WERI-Rb-1 (cell line): ENCODE data around the gene ATXN1.

Experiments
- DNase-seq: peaks from one replicate; pipeline ENCODE4 v3.0.0-alpha.2; 2020
- H3K27ac ChIP-seq: fragments of 250-450 bp; sonication (Bioruptor Pico); 2 replicates; pipeline ENCODE4 v1.5.1; 2020; ENCODE audit warnings: mild to moderate bottlenecking, moderate library complexity
- H3K27me3 ChIP-seq: fragments of 250-450 bp; sonication (Bioruptor Pico); 2 replicates; pipeline ENCODE4 v1.5.1; 2021; ENCODE audit warnings: mild to moderate bottlenecking, low read depth, moderate library complexity; ENCODE audit not compliant: insufficient read depth, severe bottlenecking
- H3K36me3 ChIP-seq: fragments of 250-450 bp; sonication (Bioruptor Pico); 2 replicates; pipeline ENCODE4 v1.5.1; 2020; ENCODE audit warnings: mild to moderate bottlenecking, moderate library complexity
- H3K4me3 ChIP-seq: 2 replicates; pipeline ENCODE4 v1.5.1; 2011; ENCODE audit warnings: low read depth, mild to moderate bottlenecking, control low read depth, low read length
- H3K9me3 ChIP-seq: fragments of 250-450 bp; sonication (Bioruptor Pico); 2 replicates; pipeline ENCODE4 v1.5.1; 2021; ENCODE audit warnings: mild to moderate bottlenecking, moderate library complexity; ENCODE audit not compliant: severe bottlenecking
- CTCF ChIP-seq: IDR thresholded peaks from 2 replicates; pipeline ENCODE4 v1.5.1; 2011; ENCODE audit warnings: low read depth, mild to moderate bottlenecking, control low read depth, inconsistent platforms, low read length

ATXN1 gene

GRCh38 chr6:16674801-16675392, 86.4 kb downstream of the ATXN1 start:
- no peak overlapping the region for H3K27ac ChIP-seq

GRCh38 chr6:16673011-16673797, 88.1 kb downstream of the ATXN1 start:
- Histone ChIP-seq H3K36me3 (no peaks in the 10 kb centered on the region), H3K4me3 (no peak overlapping the region), H3K9me3 (no peaks in the 10 kb centered on the region), H3K27me3 (no peaks in the 10 kb centered on the region), H3K27ac (no peak overlapping the region)
- DNase-seq = no peak
- TF ChIP-seq CTCF = no peak

More at GRCh38 chr6:16674801-16675392, 86.4 kb downstream of the ATXN1 start:
- H3K4me3 ChIP-seq = no peak overlapping the region
- no peak for DNase-seq
- no peak for TF ChIP-seq CTCF
- no peaks in the 10 kb centered on the region for H3K27me3 ChIP-seq
- no peaks in the 10 kb centered on the region for H3K9me3 ChIP-seq
- H3K36me3 ChIP-seq = no peaks in the 10 kb centered on the region

GRCh38 chr6:16671302-16672289, 89.7 kb downstream of the ATXN1 start:
- no peaks in the 10 kb centered on the region for H3K9me3 ChIP-seq
- H3K27ac ChIP-seq = no peak overlapping the region
- no peak for TF ChIP-seq CTCF
- no peak for DNase-seq
- no peaks in the 10 kb centered on the region for H3K27me3 ChIP-seq
- H3K36me3 ChIP-seq = no peaks in the 10 kb centered on the region
- no peak overlapping the region for H3K4me3 ChIP-seq

- no peak for TF ChIP-seq CTCF
- no peak overlapping the region for H3K27ac ChIP-seq
- no peaks in the 10 kb centered on the region for H3K9me3 ChIP-seq
- no peaks in the 10 kb centered on the region for H3K27me3 ChIP-seq
- no peaks in the 10 kb centered on the region for H3K36me3 ChIP-seq
- no peak overlapping the region for H3K4me3 ChIP-seq
- no peak for DNase-seq
Measured at GRCh38 chr6:16670617-16671051, 90.6 kb downstream of the ATXN1 start.

- TF ChIP-seq CTCF = no peak
- no peak for DNase-seq
- H3K4me3 ChIP-seq = no peak overlapping the region
- H3K9me3 ChIP-seq = no peaks in the 10 kb centered on the region
- H3K27ac ChIP-seq = no peak overlapping the region
- no peaks in the 10 kb centered on the region for H3K36me3 ChIP-seq
- H3K27me3 ChIP-seq = no peaks in the 10 kb centered on the region
Measured at GRCh38 chr6:16670183-16670582, 91.1 kb downstream of the ATXN1 start.
